B cell (primary cell): ENCODE results near the gene RFC4. TPM values are rescaled to one million over a fixed set of nuclear protein-coding genes. Genes with fewer than 3 reads are reported as not detected.

Experiments
- ATAC-seq: fragments of 200-7000 bp; cut with Tn5 transposase; one replicate; pipeline ENCODE4 v1.10.0; 2021; ENCODE audit warnings: low read depth, mild to moderate bottlenecking, moderate number of reproducible peaks, moderate library complexity
- CTCF ChIA-PET: fragments of 350-600 bp; sonication (Branson Sonifier 250); formaldehyde crosslinking; loops from one replicate; lab custom pipeline; 2021; ENCODE audit warnings: antibody characterized with exemption, inconsistent platforms; lab: Charles Lee
- POLR2A ChIA-PET: fragments of 350-600 bp; sonication (Branson Sonifier 250); formaldehyde crosslinking; loops from one replicate; lab custom pipeline; 2021; ENCODE audit warnings: antibody characterized with exemption; lab: Charles Lee
- DNase-seq: peaks from one replicate; pipeline ENCODE4 v3.0.0; 2013
- H2AFZ ChIP-seq: 2 replicates; pipeline ENCODE4 v1.6.1; 2012; ENCODE audit warnings: mild to moderate bottlenecking, low read depth, low read length; ENCODE audit not compliant: insufficient read depth, poor library complexity, severe bottlenecking
- H3K27ac ChIP-seq, 2 donors: 1 replicate in 1 of 2; 2 replicates in 1 of 2; pipeline ENCODE4 v1.5.1; 2012 to 2013; ENCODE audit warnings: low read length in 2 of 2, mild to moderate bottlenecking in 2 of 2, moderate library complexity in 1 of 2
- H3K27me3 ChIP-seq, 4 experiments: fragments of 200-600 bp in 1 of 4; sonication (generic) in 1 of 4; replicated peaks in 1 of 4; 1 replicate in 2 of 4; 2 replicates in 2 of 4; pipeline versions ENCODE4 v1.6.1 to v1.7.0; 2013 to 2016; ENCODE audit warnings: low read length in 3 of 4, mild to moderate bottlenecking in 2 of 4, mixed read lengths in 1 of 4, moderate library complexity in 1 of 4; ENCODE audit not compliant: insufficient read depth in 4 of 4, control insufficient read depth in 3 of 4; ENCODE audit errors: control extremely low read depth in 1 of 4
- H3K36me3 ChIP-seq, 2 experiments: replicated peaks in 1 of 2; 1 replicate in 1 of 2; 2 replicates in 1 of 2; pipeline versions ENCODE4 v1.6.1 to v1.7.1; 2013; ENCODE audit warnings: low read length in 1 of 2; ENCODE audit not compliant: insufficient read depth in 2 of 2, control insufficient read depth in 1 of 2; ENCODE audit errors: control extremely low read depth in 1 of 2, extremely low read depth in 1 of 2
- H3K4me1 ChIP-seq, 2 donors: fragments of 200-600 bp in 1 of 2; sonication (generic) in 1 of 2; 1 replicate in 1 of 2; 2 replicates in 1 of 2; pipeline versions ENCODE4 v1.5.1 to v1.6.1; 2013 to 2017; ENCODE audit warnings: low read length in 2 of 2; ENCODE audit not compliant: control insufficient read depth in 2 of 2, insufficient read depth in 2 of 2
- H3K4me2 ChIP-seq: replicated peaks from 2 replicates; pipeline ENCODE3; 2012; ENCODE audit warnings: mild to moderate bottlenecking, low read depth, low read length; ENCODE audit not compliant: poor library complexity, severe bottlenecking
- H3K4me3 ChIP-seq, 5 experiments: fragments of 200-600 bp in 1 of 5; sonication (generic) in 1 of 5; 1 replicate in 3 of 5; 2 replicates in 2 of 5; pipeline versions ENCODE4 v1.5.1 to v1.7.0; 2011 to 2016; ENCODE audit warnings: low read length in 4 of 5, mild to moderate bottlenecking in 4 of 5, low read depth in 2 of 5, control low read depth in 1 of 5, moderate library complexity in 1 of 5; ENCODE audit not compliant: insufficient read depth in 1 of 5; ENCODE audit errors: control extremely low read depth in 1 of 5, extremely low read depth in 1 of 5
- H3K79me2 ChIP-seq: fragments of 200-600 bp; sonication (generic); one replicate; pipeline ENCODE4 v1.6.0; 2016; ENCODE audit warnings: low read length; ENCODE audit not compliant: control insufficient read depth, insufficient read depth
- H3K9ac ChIP-seq: fragments of 200-600 bp; sonication (generic); 2 replicates; pipeline ENCODE4 v1.6.1; 2017; ENCODE audit warnings: mild to moderate bottlenecking, low read length, moderate library complexity
- H3K9me3 ChIP-seq, 3 donors: one replicate each; pipeline versions ENCODE4 v1.6.1 to v1.7.1; 2013; ENCODE audit warnings: low read length in 2 of 3; ENCODE audit not compliant: control insufficient read depth in 2 of 3, insufficient read depth in 1 of 3; ENCODE audit errors: control extremely low read depth in 1 of 3
- H4K20me1 ChIP-seq: 2 replicates; pipeline ENCODE4 v1.6.0; 2012; ENCODE audit warnings: mild to moderate bottlenecking, low read length; ENCODE audit not compliant: insufficient read depth, control insufficient read depth, poor library complexity, severe bottlenecking
- H3K27ac Mint-ChIP-seq: one replicate; pipeline ENCODE4 v1.8.0; 2021; ENCODE audit warnings: mixed read lengths
- H3K27me3 Mint-ChIP-seq: one replicate; pipeline ENCODE4 v1.8.0; 2021; ENCODE audit warnings: mixed read lengths
- H3K4me1 Mint-ChIP-seq: one replicate; pipeline ENCODE4 v1.8.0; 2021; ENCODE audit warnings: mixed read lengths
- H3K4me3 Mint-ChIP-seq: one replicate; pipeline ENCODE4 v1.8.0; 2021; ENCODE audit warnings: mixed read lengths
- H3K9me3 Mint-ChIP-seq: one replicate; pipeline ENCODE4 v1.8.0; 2022; ENCODE audit warnings: mixed read lengths; ENCODE audit not compliant: insufficient read depth
- EZH2 ChIP-seq: IDR thresholded peaks from 2 replicates; pipeline ENCODE4 v1.6.1; 2012; ENCODE audit warnings: borderline replicate concordance, low read depth, mild to moderate bottlenecking, moderate library complexity, low read length; ENCODE audit not compliant: insufficient read depth, poor library complexity, severe bottlenecking
- WGBS: methylation state at CpG from one replicate; pipeline ENCODE4 v1.1.5; 2013; ENCODE audit warnings: missing lambda C conversion rate; ENCODE audit not compliant: insufficient coverage; 5-methylcytosine and 5-hydroxymethylcytosine counted together
- intact Hi-C: fragments of 100-400 bp; cut with micrococcal nuclease; formaldehyde crosslinking; loops from one replicate; pipeline ENCODE4 v1.10.0; 2022
- polyA plus RNA-seq: library from polyadenylated mRNA; depleted of rRNA; stranded (reverse); fragments of >200 nt; gene quantifications from 2 replicates; pipeline ENCODE4 v1.2.3, GENCODE V29; 2012
- total RNA-seq, 2 donors: library from RNA; stranded (reverse); fragments of 120-200 nt in 1 of 2; gene quantifications; 1 replicate in 1 of 2; 2 replicates in 1 of 2; pipeline versions ENCODE4 v1.2.3 to v1.2.4, GENCODE V29; 2013 to 2022
- TF ChIP-seq, protein P1 (sequence below): fragments of 200-600 bp; IDR thresholded peaks from one replicate; pipeline ENCODE4 v1.8.0; 2022; ENCODE audit warnings: antibody characterized with exemption, mild to moderate bottlenecking

RFC4 gene
- total and polyA plus RNA-seq, 2 donors (not counting 1 experiment from before 2014, with no cell fraction given): 17.8 to 20.5 TPM

DNA sequence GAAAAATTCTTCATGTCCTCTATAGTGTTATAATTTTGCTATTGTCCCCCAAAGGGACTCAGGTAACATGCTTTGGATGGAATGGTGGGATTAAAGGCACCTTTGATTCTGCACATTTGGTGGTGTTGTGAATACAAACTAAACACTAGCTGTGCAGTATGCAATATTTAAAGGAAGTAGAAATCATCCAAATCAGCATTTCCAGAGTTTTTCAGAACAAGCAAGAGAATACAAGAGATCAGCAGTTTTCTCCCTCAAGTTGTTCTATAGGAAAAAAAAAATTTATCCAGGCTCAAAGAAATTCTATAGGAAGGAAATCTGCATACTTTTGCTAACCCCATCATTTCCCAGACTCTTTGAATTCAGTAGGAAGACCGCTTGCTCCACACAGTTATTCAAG is 26.0 kb upstream of the RFC4 start:
- Histone ChIP-seq H3K79me2 (no peaks in the 10 kb centered on the region), H3K27me3 (peaks cover 0 to 52% (median 34%) of the 10 kb centered on the region in 4 experiments), H3K4me1 (peaks cover 4 to 6% of the 10 kb centered on the region in 2 donors), H3K4me3 (no peak overlapping the region), H3K9ac (no peak overlapping the region), H2AFZ (no peak overlapping the region), H3K4me2 (no peak overlapping the region), H4K20me1 (no peaks in the 10 kb centered on the region), H3K27ac (no peak overlapping the region), H3K9me3 (peaks cover 0 to 4% (median 0%) of the 10 kb centered on the region in 3 donors), H3K36me3 (no peaks in the 10 kb centered on the region)
- H3K4me3 Mint-ChIP-seq: no peak overlapping the region
- intact Hi-C loops: no loop called here
- ChIA-PET CTCF (no interaction called here), POLR2A (no interaction called here)
- H3K27me3 Mint-ChIP-seq: peaks cover 50% of the 10 kb centered on the region
- TF ChIP-seq, protein P1, sequence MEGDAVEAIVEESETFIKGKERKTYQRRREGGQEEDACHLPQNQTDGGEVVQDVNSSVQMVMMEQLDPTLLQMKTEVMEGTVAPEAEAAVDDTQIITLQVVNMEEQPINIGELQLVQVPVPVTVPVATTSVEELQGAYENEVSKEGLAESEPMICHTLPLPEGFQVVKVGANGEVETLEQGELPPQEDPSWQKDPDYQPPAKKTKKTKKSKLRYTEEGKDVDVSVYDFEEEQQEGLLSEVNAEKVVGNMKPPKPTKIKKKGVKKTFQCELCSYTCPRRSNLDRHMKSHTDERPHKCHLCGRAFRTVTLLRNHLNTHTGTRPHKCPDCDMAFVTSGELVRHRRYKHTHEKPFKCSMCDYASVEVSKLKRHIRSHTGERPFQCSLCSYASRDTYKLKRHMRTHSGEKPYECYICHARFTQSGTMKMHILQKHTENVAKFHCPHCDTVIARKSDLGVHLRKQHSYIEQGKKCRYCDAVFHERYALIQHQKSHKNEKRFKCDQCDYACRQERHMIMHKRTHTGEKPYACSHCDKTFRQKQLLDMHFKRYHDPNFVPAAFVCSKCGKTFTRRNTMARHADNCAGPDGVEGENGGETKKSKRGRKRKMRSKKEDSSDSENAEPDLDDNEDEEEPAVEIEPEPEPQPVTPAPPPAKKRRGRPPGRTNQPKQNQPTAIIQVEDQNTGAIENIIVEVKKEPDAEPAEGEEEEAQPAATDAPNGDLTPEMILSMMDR: no peak
- TF ChIP-seq EZH2: no peak
- peaks cover 1% of the 10 kb centered on the region for H3K4me1 Mint-ChIP-seq
- H3K9me3 Mint-ChIP-seq: no peaks in the 10 kb centered on the region
- no peak overlapping the region for H3K27ac Mint-ChIP-seq
- no peak for DNase-seq
- ATAC-seq: no peak
- 100% methylated on average over 1 of the region's 1 CpG for WGBS

GRCh38 chr3:186831798-186832197 is 25.5 kb upstream of the RFC4 start:
- Histone ChIP-seq H3K9me3 (peaks cover 0 to 4% (median 0%) of the 10 kb centered on the region in 3 donors), H4K20me1 (no peaks in the 10 kb centered on the region), H3K36me3 (no peaks in the 10 kb centered on the region), H3K79me2 (peaks cover 2% of the 10 kb centered on the region), H3K27me3 (peaks cover 0 to 53% (median 34%) of the 10 kb centered on the region in 4 experiments), H3K4me2 (no peak overlapping the region), H3K4me1 (peaks cover 4 to 6% of the 10 kb centered on the region in 2 donors), H3K4me3 (no peak overlapping the region), H3K9ac (no peak overlapping the region), H3K27ac (no peak overlapping the region), H2AFZ (no peak overlapping the region)
- WGBS: no CpG with 5 or more reads among the region's 4 CpGs
- TF ChIP-seq, protein P1: no peak
- no peak for TF ChIP-seq EZH2
- H3K4me3 Mint-ChIP-seq: no peak overlapping the region
- CTCF ChIA-PET: no interaction called here
- POLR2A ChIA-PET: no interaction called here
- H3K27me3 Mint-ChIP-seq: peaks cover 50% of the 10 kb centered on the region
- intact Hi-C loops: no loop called here
- peaks cover 1% of the 10 kb centered on the region for H3K4me1 Mint-ChIP-seq
- H3K27ac Mint-ChIP-seq: no peak overlapping the region
- DNase-seq (no peak), ATAC-seq (no peak)
- no peaks in the 10 kb centered on the region for H3K9me3 Mint-ChIP-seq
